Lower leg skin (tissue), 3 donors: ENCODE data around the gene HOXC6.

Source experiments
- CTCF ChIP-seq, 3 donors: fragments of 450-650 bp; IDR thresholded peaks; one replicate each; pipeline ENCODE4 v1.5.1; 2016; ENCODE audit warnings: antibody characterized with exemption in 3 of 3, mild to moderate bottlenecking in 3 of 3, moderate library complexity in 2 of 3
- POLR2A ChIP-seq, 2 donors: fragments of 450-650 bp; IDR thresholded peaks; one replicate each; pipeline ENCODE4 v1.6.1; 2016 to 2017; ENCODE audit warnings: antibody characterized with exemption in 2 of 2, mild to moderate bottlenecking in 1 of 2, moderate library complexity in 1 of 2

DNA sequence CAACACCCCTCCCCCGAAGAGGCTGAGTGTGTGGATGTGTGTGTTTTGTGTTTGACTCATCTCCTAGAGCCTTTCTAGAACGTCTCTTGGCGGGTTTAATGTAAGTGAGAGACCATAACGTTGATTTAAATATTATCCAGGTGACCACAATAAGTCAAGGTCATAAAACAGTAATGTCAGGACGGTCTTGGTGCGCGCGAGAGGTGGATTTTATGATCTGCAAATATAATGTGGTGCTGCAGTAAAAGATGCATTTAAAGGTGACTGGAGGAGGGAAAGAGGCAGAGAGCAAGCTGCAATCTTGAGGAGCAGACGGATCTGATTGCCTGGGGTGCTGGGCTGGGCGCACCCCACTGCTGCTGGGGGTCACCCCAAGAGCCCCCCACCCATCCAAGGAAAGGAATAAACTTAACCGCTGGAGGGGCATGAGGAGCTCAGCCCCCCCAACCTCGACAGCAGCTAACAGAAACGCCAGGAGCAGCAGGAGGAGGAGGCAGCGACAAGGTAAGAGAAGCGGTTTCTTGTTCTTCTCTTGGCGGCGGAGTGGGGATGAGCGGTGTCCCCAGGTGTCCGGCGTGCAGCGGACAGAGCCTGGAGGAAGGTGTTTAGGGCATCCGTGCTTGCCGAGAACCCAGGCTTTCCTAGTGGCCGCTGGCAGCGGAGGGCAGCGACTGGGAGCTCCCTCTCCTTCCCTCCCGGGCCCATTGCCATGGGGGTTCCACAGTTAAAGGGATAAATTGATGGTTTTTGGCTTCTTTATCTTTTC lies 37.7 kb upstream of the HOXC6 start:
- TF ChIP-seq CTCF (IDR thresholded peaks at IDR 0.05) (no peak), POLR2A (IDR thresholded peaks at IDR 0.05) (no peak)
